HG03025 (cell line): ENCODE measurements around the gene TMLHE.
"Not testable (repeated sequence)": the region's sequence is repeated elsewhere in the genome, so short reads cannot be mapped to it uniquely, and the experiment has no call there.

ENCODE experiments used
- ATAC-seq: cut with Tn5 transposase; IDR thresholded peaks from one replicate; pipeline ENCODE4 v1.9.1; 2021; ENCODE audit warnings: mild to moderate bottlenecking, moderate library complexity; ENCODE audit not compliant: unreplicated experiment, low FRiP score

Gene TMLHE, protein sequence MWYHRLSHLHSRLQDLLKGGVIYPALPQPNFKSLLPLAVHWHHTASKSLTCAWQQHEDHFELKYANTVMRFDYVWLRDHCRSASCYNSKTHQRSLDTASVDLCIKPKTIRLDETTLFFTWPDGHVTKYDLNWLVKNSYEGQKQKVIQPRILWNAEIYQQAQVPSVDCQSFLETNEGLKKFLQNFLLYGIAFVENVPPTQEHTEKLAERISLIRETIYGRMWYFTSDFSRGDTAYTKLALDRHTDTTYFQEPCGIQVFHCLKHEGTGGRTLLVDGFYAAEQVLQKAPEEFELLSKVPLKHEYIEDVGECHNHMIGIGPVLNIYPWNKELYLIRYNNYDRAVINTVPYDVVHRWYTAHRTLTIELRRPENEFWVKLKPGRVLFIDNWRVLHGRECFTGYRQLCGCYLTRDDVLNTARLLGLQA

GRCh38 chrX:155612312-155613224, at the start of gene TMLHE, which contains the start of gene SPRY3:
Gene TMLHE (minus strand): TSS chrX:155612952. CDS start chrX:155545276, 67,676 bp downstream.
Gene SPRY3 (plus strand): TSS chrX:155612586.
- ATAC-seq = peak; percentile 82

DNA sequence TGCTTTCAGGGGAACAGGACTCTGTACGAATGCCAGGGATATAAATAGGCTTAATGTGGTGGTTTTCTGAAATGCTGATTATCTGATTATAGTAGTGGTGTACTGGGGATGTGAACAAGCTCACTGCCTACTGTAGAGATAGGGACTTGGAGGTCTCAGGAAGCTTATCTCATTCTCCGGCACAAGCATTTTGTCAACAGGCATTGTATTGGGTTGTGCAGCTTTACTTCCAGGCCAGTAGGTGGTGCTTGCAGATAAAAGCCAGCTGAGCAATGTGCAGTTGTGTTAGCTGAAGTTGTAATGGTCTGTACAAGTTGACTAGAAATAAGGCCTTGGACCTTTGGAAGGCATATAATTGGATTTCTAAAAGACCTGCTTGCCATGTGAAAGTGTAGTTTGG, 49.5 kb upstream of the TMLHE start:
- no peak for ATAC-seq

DNA sequence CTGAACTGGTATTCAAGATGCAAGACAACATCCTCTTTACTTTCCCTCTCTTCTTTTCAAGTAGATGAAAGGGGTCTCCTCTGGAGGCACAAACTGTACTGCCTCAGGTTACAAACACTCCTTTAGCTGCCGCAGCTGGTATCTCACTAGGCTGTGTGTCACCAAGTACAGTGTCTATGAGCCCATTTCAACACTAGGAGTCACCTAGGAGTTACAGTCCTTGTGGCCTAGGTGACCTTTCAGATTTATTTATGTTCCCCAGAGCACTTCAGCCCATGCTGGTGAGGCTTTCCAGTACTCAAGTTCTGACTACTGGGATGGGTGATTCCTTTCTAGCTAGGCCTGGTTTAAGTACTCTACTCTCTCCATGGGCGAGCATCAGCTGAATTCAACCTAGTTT, 32.4 kb upstream of the TMLHE start:
- ATAC-seq = no peak

DNA sequence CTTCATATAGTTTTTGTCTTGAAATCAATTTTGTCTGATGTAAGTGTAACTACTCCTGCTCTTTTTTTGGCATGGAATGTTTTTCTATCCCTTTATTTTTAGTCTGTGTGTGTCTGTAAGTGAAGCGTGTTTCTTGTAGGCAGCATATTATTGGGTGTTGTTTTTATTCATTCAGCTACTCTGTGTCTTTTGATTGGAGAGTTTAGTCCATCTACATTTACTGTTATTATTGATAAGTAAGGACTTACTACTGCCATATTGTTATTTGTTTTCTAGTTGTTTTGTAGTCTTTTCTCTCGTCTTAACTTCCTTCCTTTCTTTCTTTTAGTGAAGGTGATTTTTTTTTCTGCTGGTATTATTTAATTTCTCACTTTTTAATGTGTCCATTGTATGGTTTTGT, 30.5 kb upstream of the TMLHE start:
- ATAC-seq = no peak

DNA sequence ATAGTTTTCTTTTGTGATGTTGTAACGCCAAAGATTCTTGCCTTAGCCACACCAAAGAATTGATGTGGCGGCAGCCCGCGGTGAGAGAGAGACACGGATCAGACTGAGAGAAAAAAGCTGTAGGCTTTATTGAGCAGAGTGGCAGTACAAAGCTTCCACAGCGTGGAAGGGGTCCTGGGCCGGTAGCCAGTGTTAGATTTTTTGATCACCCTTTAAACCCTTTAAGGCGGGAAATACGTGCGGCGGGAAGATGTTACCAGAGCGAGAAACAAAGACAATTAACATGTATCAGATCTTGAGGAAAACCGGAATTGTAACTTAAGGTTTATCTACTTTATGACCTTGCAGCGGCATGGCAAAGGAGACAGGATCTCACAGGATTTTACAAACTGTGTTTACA, 28.6 kb upstream of the TMLHE start:
- ATAC-seq = not testable (repeated sequence)

GRCh38 chrX:155637714-155638113, 25.0 kb upstream of the TMLHE start:
- ATAC-seq = no peak

GRCh38 chrX:155635019-155635418, 22.3 kb upstream of the TMLHE start:
- not testable (repeated sequence) for ATAC-seq

- ATAC-seq = no peak
These were observed 19.8 kb upstream of the TMLHE start for GRCh38 chrX:155632431-155633100.

- ATAC-seq = not testable (repeated sequence)
These were observed 7.4 kb upstream of the TMLHE start for GRCh38 chrX:155620110-155620509.

GRCh38 chrX:155615938-155616337, 3.2 kb upstream of the TMLHE start:
- ATAC-seq = no peak

DNA sequence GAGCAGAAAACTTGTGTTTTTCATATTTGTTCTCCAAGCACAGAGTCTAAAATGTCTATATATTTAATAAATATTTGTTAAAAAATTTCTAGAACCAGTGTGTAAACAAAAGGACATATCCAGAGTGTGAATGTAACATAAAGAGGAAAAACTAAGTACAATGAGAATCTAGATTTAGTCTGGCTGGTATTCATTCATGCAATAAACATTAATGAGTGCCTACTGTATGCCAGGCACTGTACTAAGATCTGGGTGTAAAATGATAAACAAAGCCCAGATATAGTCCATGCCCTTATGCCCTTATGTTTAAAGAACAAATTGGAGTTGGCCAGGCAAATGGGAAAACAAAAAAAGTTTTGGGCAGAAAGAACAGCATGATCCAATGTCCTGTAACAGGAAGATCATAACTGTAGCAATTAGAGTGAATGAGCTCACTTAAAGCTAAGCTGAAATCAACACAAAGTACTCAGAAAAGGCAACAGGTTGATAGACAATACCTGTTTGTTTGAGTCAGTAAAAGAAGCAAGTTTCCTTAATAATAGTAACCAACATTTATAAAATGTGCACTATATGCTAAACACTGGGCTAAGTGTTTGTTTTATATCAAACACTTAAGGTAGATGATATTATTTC, 1.3 kb upstream of the TMLHE start:
- ATAC-seq = no peak

DNA sequence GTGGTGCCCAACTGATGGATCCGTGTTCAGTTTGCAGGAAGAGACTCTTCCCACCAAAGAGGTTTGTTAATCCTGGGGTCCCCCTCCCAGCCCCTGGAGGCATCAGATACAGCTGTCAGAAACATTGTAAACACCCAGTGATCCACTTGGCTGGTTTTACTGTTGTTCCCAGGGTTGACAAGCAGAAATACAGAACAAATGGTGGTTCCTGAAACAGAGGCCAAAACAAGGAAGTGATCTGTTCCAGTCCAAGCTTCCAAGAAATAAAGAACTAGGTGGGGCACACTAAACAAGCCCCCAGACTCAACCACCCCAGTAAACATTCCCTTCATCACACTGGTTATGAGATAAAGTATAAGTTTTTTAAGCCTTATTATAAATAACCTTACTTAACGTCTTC, 1.4 kb downstream of the TMLHE start:
- no peak for ATAC-seq

DNA sequence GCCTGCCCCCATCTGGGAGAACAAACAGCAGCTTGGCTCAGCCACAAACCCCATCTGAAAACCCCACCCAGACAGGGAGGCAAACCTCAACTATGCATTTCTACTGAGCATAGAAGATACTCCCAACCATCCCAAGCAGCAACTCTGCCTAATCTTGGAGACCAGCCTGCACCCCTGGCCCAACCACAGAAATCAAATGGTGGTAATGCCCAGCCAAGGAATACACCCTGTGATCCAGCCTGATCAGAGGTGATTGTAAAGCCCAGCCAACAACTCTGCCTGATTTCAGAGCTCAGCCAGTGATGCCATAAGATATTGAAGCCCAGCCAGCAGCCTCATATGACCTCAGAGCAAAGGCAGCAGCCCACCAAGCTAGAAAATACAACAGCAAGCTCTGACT, 19.8 kb downstream of the TMLHE start:
- no peak for ATAC-seq

DNA sequence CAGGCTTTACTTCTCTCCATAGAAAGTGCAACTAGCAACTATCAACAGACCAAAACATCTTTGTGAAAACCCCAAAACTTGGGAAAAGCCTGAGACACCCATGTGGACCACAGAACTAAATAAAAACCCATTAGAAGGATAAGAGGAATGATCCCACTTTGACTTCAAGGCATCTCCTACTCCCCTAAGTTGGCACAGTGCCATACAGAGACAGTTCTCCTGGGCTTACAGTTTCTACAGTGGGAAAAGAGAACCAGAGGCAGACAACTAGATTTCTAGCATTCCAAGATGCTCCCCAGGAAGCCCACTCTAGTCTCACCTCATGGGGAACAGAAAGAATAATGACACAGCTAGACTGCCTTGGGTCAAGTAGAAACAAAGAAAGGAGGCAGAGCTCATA, 20.4 kb downstream of the TMLHE start:
- ATAC-seq = no peak

DNA sequence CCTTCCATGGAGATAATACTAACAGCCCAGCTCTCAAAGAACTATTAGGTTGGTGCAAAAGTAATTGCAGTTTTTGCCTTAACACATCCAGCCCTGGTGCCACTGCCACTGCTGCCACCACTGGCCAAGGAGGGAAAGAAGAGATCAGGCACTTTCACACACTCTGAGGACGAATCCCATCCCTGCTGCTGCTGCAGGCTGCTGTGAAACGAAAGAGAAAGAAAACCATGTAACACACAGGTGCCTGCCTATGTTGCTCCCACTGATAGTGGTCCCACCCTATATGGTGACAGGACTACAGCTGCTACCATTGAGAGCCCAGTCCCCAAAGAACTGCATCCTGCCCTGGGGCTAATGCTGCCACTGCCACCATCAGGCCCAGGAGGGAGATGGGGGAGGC, 35.1 kb downstream of the TMLHE start:
- peak; percentile 64 for ATAC-seq

- ATAC-seq = no peak
These were observed 49.7 kb downstream of the TMLHE start for GRCh38 chrX:155563099-155563498.

- ATAC-seq = no peak
These were observed 67.9 kb downstream of the TMLHE start for GRCh38 chrX:155544881-155545280.

- no peak for ATAC-seq
These were observed 76.9 kb downstream of the TMLHE start for GRCh38 chrX:155535866-155536265.

- ATAC-seq = no peak
These were observed 78.0 kb downstream of the TMLHE start for GRCh38 chrX:155534800-155535199.

DNA sequence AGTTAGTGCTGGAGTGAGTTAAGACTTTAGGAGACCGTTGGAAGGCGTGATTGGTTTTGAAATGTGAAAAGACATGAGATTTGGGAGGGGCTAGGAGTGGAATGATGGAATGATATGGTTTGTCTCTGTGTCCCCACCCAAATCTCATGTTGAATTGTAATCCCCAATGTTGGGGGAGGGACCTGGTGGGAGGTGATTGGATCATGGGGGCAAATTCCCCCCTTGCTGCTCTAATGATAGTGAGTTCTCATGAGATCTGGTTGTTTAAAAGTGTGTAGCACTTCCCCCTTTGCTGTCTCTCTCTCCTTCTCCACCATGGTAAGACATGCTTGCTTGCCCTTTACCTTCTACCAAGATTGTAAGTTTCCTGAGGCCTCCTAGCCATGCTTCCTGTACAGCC, 85.7 kb downstream of the TMLHE start:
- ATAC-seq = not testable (repeated sequence)
